HG03469 (cell line): ENCODE measurements around the gene MRGPRE.

Source experiments
- ATAC-seq: cut with Tn5 transposase; IDR thresholded peaks from one replicate; pipeline ENCODE4 v1.9.1; 2021; ENCODE audit warnings: mild to moderate bottlenecking, moderate library complexity, moderate number of reproducible peaks; ENCODE audit not compliant: unreplicated experiment

MRGPRE gene

GRCh38 chr11:3183523-3183922 lies 48.7 kb downstream of the MRGPRE start:
- no peak for ATAC-seq

- no peak for ATAC-seq
Measured at GRCh38 chr11:3182462-3182852, 49.8 kb downstream of the MRGPRE start.

GRCh38 chr11:3181725-3182461 lies 50.3 kb downstream of the MRGPRE start:
- no peak for ATAC-seq

- no peak for ATAC-seq
Measured at GRCh38 chr11:3180869-3181268, 51.3 kb downstream of the MRGPRE start.

- ATAC-seq: no peak
Measured at GRCh38 chr11:3178349-3178748, 53.9 kb downstream of the MRGPRE start.

GRCh38 chr11:3177931-3178330 lies 54.3 kb downstream of the MRGPRE start:
- ATAC-seq: no peak
